Measurements from ENCODE around the gene NEDD4L.
A peak's percentile ranks its signal among the peaks of the same experiment; 100 is the strongest.

NEDD4L gene

GRCh38 chr18:58119819-58120218 is 75.8 kb downstream of the NEDD4L start:
- DNase-seq (ENCODE audit: low read depth) = no peak

GRCh38 chr18:58124475-58124874 is 80.4 kb downstream of the NEDD4L start:
- DNase-seq (ENCODE audit: low read depth) = no peak

GRCh38 chr18:58125183-58125582 is 81.2 kb downstream of the NEDD4L start:
- DNase-seq (ENCODE audit: low read depth) = peak; percentile 23

- DNase-seq (ENCODE audit: low read depth) = no peak
Observed at GRCh38 chr18:58125756-58126155, 81.7 kb downstream of the NEDD4L start.

GRCh38 chr18:58128381-58129374 is 84.7 kb downstream of the NEDD4L start:
- DNase-seq (ENCODE audit: low read depth) = no peak

- no peak for DNase-seq (ENCODE audit: low read depth)
Observed at GRCh38 chr18:58132595-58133261, 88.7 kb downstream of the NEDD4L start.

- peak; percentile 74 for DNase-seq (ENCODE audit: low read depth)
Observed at GRCh38 chr18:58135183-58135641, 91.2 kb downstream of the NEDD4L start.

- peak; percentile 64 for DNase-seq (ENCODE audit: low read depth)
Observed at GRCh38 chr18:58135701-58136331, 91.8 kb downstream of the NEDD4L start.

GRCh38 chr18:58136879-58137278 is 92.9 kb downstream of the NEDD4L start:
- no peak for DNase-seq (ENCODE audit: low read depth)

- DNase-seq (ENCODE audit: low read depth) = no peak
Observed at GRCh38 chr18:58139459-58140386, 95.7 kb downstream of the NEDD4L start.

- no peak for DNase-seq (ENCODE audit: low read depth)
Observed at GRCh38 chr18:58140387-58141325, 96.6 kb downstream of the NEDD4L start.

- DNase-seq (ENCODE audit: low read depth) = peak; percentile 17
Observed at GRCh38 chr18:58143386-58143785, 99.4 kb downstream of the NEDD4L start.

GRCh38 chr18:58144106-58144505 is 100.1 kb downstream of the NEDD4L start:
- DNase-seq (ENCODE audit: low read depth) = no peak

GRCh38 chr18:58144671-58145285 is 100.8 kb downstream of the NEDD4L start:
- DNase-seq (ENCODE audit: low read depth) = no peak

- no peak for DNase-seq (ENCODE audit: low read depth)
Observed at GRCh38 chr18:58146099-58146498, 102.1 kb downstream of the NEDD4L start.

- no peak for DNase-seq (ENCODE audit: low read depth)
Observed at GRCh38 chr18:58148954-58149471, 105.0 kb downstream of the NEDD4L start.

GRCh38 chr18:58150772-58151171 is 106.7 kb downstream of the NEDD4L start:
- no peak for DNase-seq (ENCODE audit: low read depth)

GRCh38 chr18:58152216-58152615 is 108.2 kb downstream of the NEDD4L start:
- DNase-seq (ENCODE audit: low read depth) = no peak

- no peak for DNase-seq (ENCODE audit: low read depth)
Observed at GRCh38 chr18:58152891-58153290, 108.9 kb downstream of the NEDD4L start.

- no peak for DNase-seq (ENCODE audit: low read depth)
Observed at GRCh38 chr18:58156516-58156915, 112.5 kb downstream of the NEDD4L start.

Measured in iris pigment epithelial cell (primary cell).